HepG2 (cell line): ENCODE results near the gene AOX1. TPM values are rescaled to one million over a fixed set of nuclear protein-coding genes. Genes with fewer than 3 reads are reported as not detected.

Experiments used
- ELF3 ChIP-seq: IDR thresholded peaks from 2 replicates; pipeline ENCODE4 v1.6.1; 2016; ENCODE audit warnings: missing genetic modification reagents, missing compliant biosample characterization
- FOXJ3 ChIP-seq: sonication (generic); formaldehyde crosslinking; IDR thresholded peaks from 2 replicates; pipeline ENCODE4 v1.4.0; 2020; ENCODE audit warnings: missing genetic modification reagents, mild to moderate bottlenecking, borderline replicate concordance
- HMG20B ChIP-seq: conservative IDR thresholded peaks from 2 replicates; pipeline ENCODE4 v1.6.1; 2016; ENCODE audit warnings: missing genetic modification reagents, missing compliant biosample characterization
- PAWR ChIP-seq: sonication (generic); formaldehyde crosslinking; IDR thresholded peaks from 2 replicates; pipeline ENCODE4 v1.4.0; 2020; ENCODE audit warnings: missing genetic modification reagents, mild to moderate bottlenecking, borderline replicate concordance
- PRDM10 ChIP-seq: sonication (generic); formaldehyde crosslinking; IDR thresholded peaks from 2 replicates; pipeline ENCODE4 v1.4.0; 2020; ENCODE audit warnings: low read depth, missing genetic modification reagents
- PRDM15 ChIP-seq: sonication (generic); formaldehyde crosslinking; IDR thresholded peaks from 2 replicates; pipeline ENCODE4 v1.4.0; 2020; ENCODE audit warnings: missing genetic modification reagents
- REPIN1 ChIP-seq: sonication (generic); formaldehyde crosslinking; IDR thresholded peaks from 2 replicates; pipeline ENCODE4 v1.8.0; 2022; ENCODE audit warnings: missing genetic modification reagents, low read depth, mild to moderate bottlenecking, borderline replicate concordance
- TEF ChIP-seq: sonication (generic); formaldehyde crosslinking; IDR thresholded peaks from 2 replicates; pipeline ENCODE4 v1.5.0; 2020; ENCODE audit warnings: missing genetic modification reagents
- THAP9 ChIP-seq: sonication (generic); formaldehyde crosslinking; IDR thresholded peaks from 2 replicates; pipeline ENCODE4; 2020; ENCODE audit warnings: missing genetic modification reagents, mild to moderate bottlenecking, borderline replicate concordance
- ZGPAT ChIP-seq: IDR thresholded peaks from 2 replicates; pipeline ENCODE4 v1.6.1; 2016; ENCODE audit warnings: mild to moderate bottlenecking
- ZNF687 ChIP-seq: sonication (generic); formaldehyde crosslinking; IDR thresholded peaks from 2 replicates; pipeline ENCODE4 v1.5.1; 2020; ENCODE audit warnings: mild to moderate bottlenecking, missing genetic modification reagents, moderate library complexity
- polyA plus RNA-seq, 8 experiments: library from polyadenylated mRNA; depleted of rRNA in 3 of 8; stranded (reverse) in 7 of 8; unstranded in 1 of 8; fragments of >200 nt; fragmentation: Illumina TruSeq in 4 of 8; extraction: Trizol in 4 of 8; gene quantifications; 2 replicates each; pipeline versions ENCODE4 v1.2.1 to v1.2.3, GENCODE V29; 2011 to 2016; ENCODE audit warnings: low read depth in 4 of 8, missing spikeins in 1 of 8, mixed read lengths in 1 of 8; ENCODE audit not compliant: insufficient read depth in 1 of 8
- total RNA-seq, 5 experiments: library from RNA; depleted of rRNA; stranded (reverse); fragments of >200 nt; fragmentation: Illumina TruSeq; extraction: Trizol; gene quantifications; 2 replicates each; pipeline ENCODE4 v1.2.3, GENCODE V29; 2016; ENCODE audit warnings: low read depth in 1 of 5

AOX1 gene
- total and polyA plus RNA-seq, 2 of the 13 experiments (the other 11 are each of a cell fraction or from before 2014, with no cell fraction given) = 9.2 to 18.0 TPM

- TF ChIP-seq PRDM15 (CRISPR knock-in tag) = no peak
- no peak for TF ChIP-seq ZNF687
- no peak for TF ChIP-seq PRDM10 (CRISPR knock-in tag)
- TF ChIP-seq REPIN1 (CRISPR knock-in tag) = no peak
- TF ChIP-seq HMG20B (CRISPR knock-in tag) = no peak
- TF ChIP-seq ELF3 (CRISPR knock-in tag) = peak; percentile 61; the same call in 1 of the 2 replicates
- peak; percentile 56 for TF ChIP-seq ZGPAT (CRISPR knock-in tag)
- no peak for TF ChIP-seq TEF (CRISPR knock-in tag)
- TF ChIP-seq THAP9 (CRISPR knock-in tag) = no peak
- TF ChIP-seq PAWR = no peak
- TF ChIP-seq FOXJ3 (CRISPR knock-in tag) = peak; percentile 28; the same call in 1 of the 2 replicates
Measured at GRCh38 chr2:200603972-200604371, 18.2 kb downstream of the AOX1 start (continued).
